WTC11 (cell line): ENCODE data around the gene SLC9A9. TPM values are rescaled to one million over a fixed set of nuclear protein-coding genes. Genes with fewer than 3 reads are reported as not detected.

ENCODE experiments used
- ATAC-seq: fragments of 200-7000 bp; cut with Tn5 transposase; 2 replicates; pipeline ENCODE4 v1.10.0; 2021; ENCODE audit warnings: mild to moderate bottlenecking, moderate library complexity
- CTCF ChIA-PET: fragments of 300-600 bp; sonication (Branson Sonifier 250); formaldehyde crosslinking; loops from one replicate; lab custom pipeline; 2021; ENCODE audit warnings: antibody characterized with exemption; lab: Charles Lee
- POLR2A ChIA-PET: fragments of 350-600 bp; sonication (Branson Sonifier 250); formaldehyde crosslinking; loops from one replicate; lab custom pipeline; 2021; ENCODE audit warnings: antibody characterized with exemption; lab: Charles Lee
- DNase-seq: peaks from one replicate; pipeline ENCODE4 v3.0.0; 2021; ENCODE audit warnings: low spot score
- H3K27ac Mint-ChIP-seq: 2 replicates; pipeline ENCODE4 v1.8.0; 2021; ENCODE audit warnings: mixed read lengths
- H3K27me3 Mint-ChIP-seq: 2 replicates; pipeline ENCODE4 v1.8.0; 2021; ENCODE audit warnings: low read depth, mild to moderate bottlenecking, moderate library complexity, mixed read lengths
- H3K36me3 Mint-ChIP-seq: 2 replicates; pipeline ENCODE4 v1.8.0; 2021; ENCODE audit warnings: mixed read lengths
- H3K4me1 Mint-ChIP-seq: 2 replicates; pipeline ENCODE4 v1.8.0; 2022; ENCODE audit warnings: mixed read lengths
- H3K4me3 Mint-ChIP-seq: 2 replicates; pipeline ENCODE4 v1.8.0; 2021; ENCODE audit warnings: mild to moderate bottlenecking, moderate library complexity, mixed read lengths
- H3K9me3 Mint-ChIP-seq: 2 replicates; pipeline ENCODE4 v1.8.0; 2021; ENCODE audit warnings: mixed read lengths
- ATF6 ChIP-seq: sonication (generic); formaldehyde crosslinking; IDR thresholded peaks from 2 replicates; pipeline ENCODE4 v1.8.1; 2023; ENCODE audit warnings: mild to moderate bottlenecking, missing genetic modification reagents
- CDX4 ChIP-seq: fragments of 250-450 bp; sonication (Bioruptor Pico); IDR thresholded peaks from 2 replicates; pipeline ENCODE4 v1.9.0; 2021; ENCODE audit warnings: moderate library complexity, mild to moderate bottlenecking, inconsistent platforms, borderline replicate concordance
- ESRRA ChIP-seq: sonication (generic); formaldehyde crosslinking; IDR thresholded peaks from 2 replicates; pipeline ENCODE4 v1.8.1; 2022; ENCODE audit warnings: mild to moderate bottlenecking, missing genetic modification reagents, borderline replicate concordance
- ETV6 ChIP-seq: sonication (generic); formaldehyde crosslinking; IDR thresholded peaks from 2 replicates; pipeline ENCODE4 v1.8.1; 2022; ENCODE audit warnings: mild to moderate bottlenecking, missing genetic modification reagents
- IRF1 ChIP-seq: sonication (generic); formaldehyde crosslinking; IDR thresholded peaks from 2 replicates; pipeline ENCODE4 v1.8.0; 2023; ENCODE audit warnings: missing genetic modification reagents
- JUN ChIP-seq: sonication (generic); formaldehyde crosslinking; IDR thresholded peaks from 2 replicates; pipeline ENCODE4 v1.8.0; 2023; ENCODE audit warnings: mild to moderate bottlenecking, missing genetic modification reagents
- KAT7 ChIP-seq: sonication (generic); formaldehyde crosslinking; IDR thresholded peaks from 2 replicates; pipeline ENCODE4 v1.8.1; 2023; ENCODE audit warnings: missing genetic modification reagents, mild to moderate bottlenecking, borderline replicate concordance
- MYBL2 ChIP-seq: sonication (generic); formaldehyde crosslinking; IDR thresholded peaks from 2 replicates; pipeline ENCODE4 v1.8.1; 2023; ENCODE audit warnings: mild to moderate bottlenecking, moderate library complexity, missing genetic modification reagents
- NR1H2 ChIP-seq: sonication (generic); formaldehyde crosslinking; IDR thresholded peaks from 2 replicates; pipeline ENCODE4 v1.9.0; 2021; ENCODE audit warnings: mild to moderate bottlenecking, moderate library complexity, missing genetic modification reagents
- STAT6 ChIP-seq: sonication (generic); formaldehyde crosslinking; conservative IDR thresholded peaks from 2 replicates; pipeline ENCODE4 v1.8.1; 2023; ENCODE audit warnings: mild to moderate bottlenecking, low read depth, missing genetic modification reagents, moderate library complexity
- TEAD1 ChIP-seq: sonication (generic); formaldehyde crosslinking; IDR thresholded peaks from 2 replicates; pipeline ENCODE4 v1.8.0; 2022; ENCODE audit warnings: mild to moderate bottlenecking, missing genetic modification reagents
- TEAD4 ChIP-seq: sonication (generic); formaldehyde crosslinking; IDR thresholded peaks from 2 replicates; pipeline ENCODE4 v1.8.0; 2022; ENCODE audit warnings: mild to moderate bottlenecking, missing genetic modification reagents
- USF1 ChIP-seq: sonication (generic); formaldehyde crosslinking; IDR thresholded peaks from 2 replicates; pipeline ENCODE4 v1.8.0; 2022; ENCODE audit warnings: mild to moderate bottlenecking, missing genetic modification reagents
- ZNF512 ChIP-seq: sonication (generic); formaldehyde crosslinking; IDR thresholded peaks from 2 replicates; pipeline ENCODE4 v1.8.1; 2022; ENCODE audit warnings: missing genetic modification reagents, borderline replicate concordance
- ZNF671 ChIP-seq: fragments of 250-450 bp; sonication (Bioruptor Pico); IDR thresholded peaks from 2 replicates; pipeline ENCODE4 v1.8.0; 2021; ENCODE audit warnings: mild to moderate bottlenecking
- total RNA-seq: library from RNA; stranded (reverse); gene quantifications from 3 replicates; pipeline ENCODE4 v1.2.3, GENCODE V29; 2021

SLC9A9 gene
- total RNA-seq, 1 experiment from 2014 or later: 1.2 TPM

GRCh38 chr3:143771939-143772338 is 76.3 kb downstream of the SLC9A9 start:
- ChIA-PET POLR2A (no interaction called here), CTCF (no interaction called here)
- H3K9me3 Mint-ChIP-seq: no peaks in the 10 kb centered on the region
- TF ChIP-seq ETV6 (no peak), NR1H2 (CRISPR knock-in tag) (no peak), IRF1 (CRISPR knock-in tag) (no peak), ESRRA (CRISPR knock-in tag) (no peak), ZNF671 (no peak), TEAD4 (CRISPR knock-in tag) (no peak), CDX4 (CRISPR knock-in tag) (no peak)
- TF ChIP-seq, all 79 proteins: peak for 0
- H3K36me3 Mint-ChIP-seq: no peaks in the 10 kb centered on the region
- no peak for DNase-seq
- no peak overlapping the region for H3K27ac Mint-ChIP-seq
- 0 out of 2 replicates have a peak, but pooled peaks cover 3% of the 10 kb centered on the region for H3K4me1 Mint-ChIP-seq
- no peak overlapping the region for H3K4me3 Mint-ChIP-seq
- no peaks in the 10 kb centered on the region for H3K27me3 Mint-ChIP-seq
- ATAC-seq: no peak

GRCh38 chr3:143771258-143771657 is 77.0 kb downstream of the SLC9A9 start:
- H3K36me3 Mint-ChIP-seq: no peaks in the 10 kb centered on the region
- POLR2A ChIA-PET: no interaction called here
- H3K27me3 Mint-ChIP-seq: no peaks in the 10 kb centered on the region
- 0 out of 2 replicates have a peak, but pooled peaks cover 3% of the 10 kb centered on the region for H3K4me1 Mint-ChIP-seq
- no peak overlapping the region for H3K27ac Mint-ChIP-seq
- no peak for DNase-seq
- no peak overlapping the region for H3K4me3 Mint-ChIP-seq
- no peak for ATAC-seq
- CTCF ChIA-PET: no interaction called here
- no peak for TF ChIP-seq JUN
- no peak for TF ChIP-seq KAT7 (CRISPR knock-in tag)
- TF ChIP-seq TEAD1 (CRISPR knock-in tag): no peak
- no peak for TF ChIP-seq ZNF512 (CRISPR knock-in tag)
- no peak for TF ChIP-seq ATF6 (CRISPR knock-in tag)
- TF ChIP-seq TEAD4 (CRISPR knock-in tag): no peak
- H3K9me3 Mint-ChIP-seq: no peaks in the 10 kb centered on the region

GRCh38 chr3:143770391-143770790 is 77.9 kb downstream of the SLC9A9 start:
- DNase-seq: no peak
- no peak overlapping the region for H3K27ac Mint-ChIP-seq
- H3K4me1 Mint-ChIP-seq: no peaks in the 10 kb centered on the region
- no peaks in the 10 kb centered on the region for H3K9me3 Mint-ChIP-seq
- CTCF ChIA-PET: no interaction called here
- no peaks in the 10 kb centered on the region for H3K36me3 Mint-ChIP-seq
- no peak overlapping the region for H3K4me3 Mint-ChIP-seq
- H3K27me3 Mint-ChIP-seq: no peaks in the 10 kb centered on the region
- ATAC-seq: no peak
- TF ChIP-seq ETV6 (no peak), MYBL2 (no peak), STAT6 (CRISPR knock-in tag) (no peak), USF1 (no peak)
- POLR2A ChIA-PET: no interaction called here
